Liver (tissue), 9 donors: ENCODE measurements around the gene MLEC. TPM values are rescaled to one million over a fixed set of nuclear protein-coding genes. Genes with fewer than 3 reads are reported as not detected.

Experiments used
- DNase-seq: peaks from one replicate; pipeline ENCODE4 v3.0.0-alpha.2; 2017; ENCODE audit warnings: low spot score
- H3K27ac ChIP-seq, 2 donors: one replicate each; pipeline ENCODE4 v1.7.0; 2013; ENCODE audit warnings: inconsistent platforms in 2 of 2, low read length in 2 of 2, control low read depth in 1 of 2, low read depth in 1 of 2, mild to moderate bottlenecking in 1 of 2
- H3K27me3 ChIP-seq, 4 donors: one replicate each; pipeline versions ENCODE4 v1.6.1 to v1.7.0; 2013; ENCODE audit warnings: low read length in 3 of 4, inconsistent platforms in 1 of 4, mild to moderate bottlenecking in 1 of 4, moderate library complexity in 1 of 4; ENCODE audit not compliant: control insufficient read depth in 4 of 4, insufficient read depth in 4 of 4
- H3K36me3 ChIP-seq, 4 donors: one replicate each; pipeline versions ENCODE4 v1.6.1 to v1.7.0; 2013; ENCODE audit warnings: low read length in 3 of 4, mild to moderate bottlenecking in 3 of 4, low read depth in 1 of 4, moderate library complexity in 1 of 4; ENCODE audit not compliant: control insufficient read depth in 4 of 4, insufficient read depth in 3 of 4
- H3K4me1 ChIP-seq, 4 donors: one replicate each; pipeline versions ENCODE4 v1.6.1 to v1.7.0; 2013; ENCODE audit warnings: low read length in 3 of 4, mild to moderate bottlenecking in 3 of 4, moderate library complexity in 1 of 4; ENCODE audit not compliant: control insufficient read depth in 4 of 4, insufficient read depth in 4 of 4
- H3K4me3 ChIP-seq, 3 donors: one replicate each; pipeline versions ENCODE4 v1.6.1 to v1.7.0; 2013; ENCODE audit warnings: low read length in 3 of 3, control low read depth in 1 of 3, low read depth in 1 of 3, mild to moderate bottlenecking in 1 of 3
- H3K9ac ChIP-seq, 2 donors: one replicate each; pipeline ENCODE4 v1.7.0; 2013; ENCODE audit warnings: low read length in 2 of 2, mild to moderate bottlenecking in 2 of 2, moderate library complexity in 2 of 2, control low read depth in 1 of 2, low read depth in 1 of 2
- H3K9me3 ChIP-seq, 4 donors: one replicate each; pipeline versions ENCODE4 v1.6.1 to v1.7.0; 2013; ENCODE audit warnings: low read length in 3 of 4; ENCODE audit not compliant: control insufficient read depth in 4 of 4
- EGR1 ChIP-seq, 2 donors: IDR thresholded peaks; 2 replicates each; pipeline ENCODE4 v1.6.1; 2016 to 2018; ENCODE audit warnings: antibody characterized with exemption in 2 of 2, low read depth in 2 of 2
- FOXA1 ChIP-seq: IDR thresholded peaks from 2 replicates; pipeline ENCODE4 v1.6.1; 2016; ENCODE audit warnings: antibody characterized with exemption
- FOXA2 ChIP-seq: IDR thresholded peaks from 2 replicates; pipeline ENCODE4 v1.6.1; 2016; ENCODE audit warnings: antibody characterized with exemption
- GABPA ChIP-seq, 2 donors: IDR thresholded peaks in 1 of 2; conservative IDR thresholded peaks in 1 of 2; 2 replicates each; pipeline ENCODE4 v1.6.1; 2016; ENCODE audit warnings: antibody characterized with exemption in 2 of 2, mild to moderate bottlenecking in 1 of 2, moderate library complexity in 1 of 2
- HNF4A ChIP-seq, 2 donors: conservative IDR thresholded peaks; 2 replicates each; pipeline ENCODE4 v1.6.1; 2016; ENCODE audit warnings: antibody characterized with exemption in 2 of 2, mild to moderate bottlenecking in 2 of 2
- HNF4G ChIP-seq: IDR thresholded peaks from 2 replicates; pipeline ENCODE4 v1.6.1; 2016; ENCODE audit warnings: antibody characterized with exemption
- JUND ChIP-seq, 2 donors: IDR thresholded peaks; 2 replicates each; pipeline ENCODE4 v1.6.1; 2016; ENCODE audit warnings: antibody characterized with exemption in 2 of 2
- NR2F2 ChIP-seq: IDR thresholded peaks from 2 replicates; pipeline ENCODE4 v1.6.1; 2016; ENCODE audit warnings: antibody characterized with exemption
- RAD21 ChIP-seq, 2 donors: IDR thresholded peaks; 2 replicates each; pipeline ENCODE4 v1.6.1; 2016; ENCODE audit warnings: antibody characterized with exemption in 2 of 2, mild to moderate bottlenecking in 2 of 2
- RXRA ChIP-seq, 2 donors: IDR thresholded peaks; 2 replicates each; pipeline ENCODE4 v1.6.1; 2017 to 2018; ENCODE audit warnings: antibody characterized with exemption in 2 of 2, mild to moderate bottlenecking in 1 of 2
- SP1 ChIP-seq: IDR thresholded peaks from 2 replicates; pipeline ENCODE4 v1.6.1; 2018; ENCODE audit warnings: antibody characterized with exemption, mild to moderate bottlenecking
- TAF1 ChIP-seq: conservative IDR thresholded peaks from 2 replicates; pipeline ENCODE4 v1.6.1; 2016; ENCODE audit warnings: antibody characterized with exemption, mild to moderate bottlenecking
- YY1 ChIP-seq: IDR thresholded peaks from 2 replicates; pipeline ENCODE4 v1.6.1; 2016; ENCODE audit warnings: antibody characterized with exemption, mild to moderate bottlenecking
- WGBS: extraction: QIAGEN DNeasy Blood & Tissue Kit; methylation state at CpG from one replicate; pipeline ENCODE4 v1.1.7; 2013; 5-methylcytosine and 5-hydroxymethylcytosine counted together
- polyA plus RNA-seq, 2 donors: library from polyadenylated mRNA; stranded (reverse) in 1 of 2; unstranded in 1 of 2; fragments of 200-250 nt in 1 of 2; fragments of >200 nt in 1 of 2; fragmentation: Nextera tagmentation in 1 of 2; extraction: Ambion mirVana in 1 of 2; gene quantifications; one replicate each; pipeline versions ENCODE4 v1.2.1 to v1.2.3, GENCODE V29; 2013 to 2015
- total RNA-seq, 2 donors: library from RNA; depleted of rRNA; stranded (reverse); fragments of >200 nt; gene quantifications; one replicate each; pipeline ENCODE4 v1.2.3, GENCODE V29; 2014
- TF ChIP-seq, protein P1 (sequence below): IDR thresholded peaks from 2 replicates; pipeline ENCODE4 v1.6.1; 2016; ENCODE audit warnings: antibody characterized with exemption
- TF ChIP-seq, protein P2 (sequence below): IDR thresholded peaks from 2 replicates; pipeline ENCODE4 v1.6.1; 2016; ENCODE audit warnings: antibody characterized with exemption
- TF ChIP-seq, protein P3 (sequence below): IDR thresholded peaks from 2 replicates; pipeline ENCODE4 v1.6.1; 2016; ENCODE audit warnings: antibody characterized with exemption, mild to moderate bottlenecking
- TF ChIP-seq, protein P4 (sequence below): fragments of 150-350 bp; IDR thresholded peaks from 2 replicates; pipeline ENCODE4 v1.5.1; 2017; ENCODE audit warnings: improper control_type of control experiment, low read depth, low read length; ENCODE audit not compliant: missing input control
- TF ChIP-seq, protein P5 (sequence below): IDR thresholded peaks from 2 replicates; pipeline ENCODE4 v1.6.1; 2016; ENCODE audit warnings: antibody characterized with exemption
- donor health status: healthy.
- donor health status: healthy.
- donor health status: healthy.
- donor health status: healthy.
- donor health status: healthy.

MLEC gene
- total and polyA plus RNA-seq, 4 donors, result 61.4 to 170 (median 115) TPM

DNA sequence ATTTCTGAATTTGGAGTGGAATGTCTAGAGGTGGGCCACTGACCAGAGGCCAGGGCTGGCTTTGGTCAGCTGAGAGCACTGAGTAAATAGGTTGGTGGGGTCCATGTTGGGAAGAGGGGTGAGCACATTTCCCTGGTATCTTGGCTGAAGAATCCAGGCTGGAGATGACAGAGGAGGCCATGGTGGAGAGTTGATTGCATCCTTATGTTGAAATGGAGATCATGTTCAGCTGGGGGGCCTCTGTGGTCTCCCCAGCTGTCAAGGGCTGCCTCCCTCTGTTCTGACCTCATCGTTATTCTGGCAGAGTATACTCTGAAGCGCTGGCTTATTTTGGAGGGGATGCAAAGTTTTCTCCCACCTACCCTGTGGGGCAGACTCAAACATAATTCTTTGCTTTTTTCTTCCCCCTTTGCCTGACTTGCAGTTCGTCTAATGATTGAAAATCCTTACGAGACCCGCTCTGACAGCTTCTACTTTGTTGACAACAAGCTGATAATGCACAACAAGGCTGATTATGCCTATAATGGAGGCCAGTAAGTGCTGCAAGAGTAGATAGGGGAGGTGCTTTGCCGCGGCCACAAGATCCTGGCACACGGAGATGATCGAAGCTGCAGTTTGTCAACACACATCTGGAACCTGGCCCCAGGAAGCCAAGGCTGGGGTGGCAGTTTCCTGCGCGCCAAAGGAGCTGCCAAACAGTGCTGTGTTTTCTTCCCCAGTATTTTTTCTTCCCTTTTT lies 32.7 kb downstream of the MLEC start:
- Histone ChIP-seq H3K27ac (peak overlapping the region; percentile 64 to 65), H3K9ac (no peak overlapping the region), H3K27me3 (no peaks in the 10 kb centered on the region), H3K4me1 (peaks cover 6 to 47% (median 34%) of the 10 kb centered on the region in 4 donors), H3K9me3 (no peaks in the 10 kb centered on the region), H3K36me3 (peaks cover 3 to 32% (median 21%) of the 10 kb centered on the region in 4 donors), H3K4me3 (no peak overlapping the region)
- no peak for TF ChIP-seq SP1
- no peak for TF ChIP-seq TAF1
- TF ChIP-seq, protein P1, sequence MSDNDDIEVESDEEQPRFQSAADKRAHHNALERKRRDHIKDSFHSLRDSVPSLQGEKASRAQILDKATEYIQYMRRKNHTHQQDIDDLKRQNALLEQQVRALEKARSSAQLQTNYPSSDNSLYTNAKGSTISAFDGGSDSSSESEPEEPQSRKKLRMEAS, result peak; percentile 17
- TF ChIP-seq, protein P2, sequence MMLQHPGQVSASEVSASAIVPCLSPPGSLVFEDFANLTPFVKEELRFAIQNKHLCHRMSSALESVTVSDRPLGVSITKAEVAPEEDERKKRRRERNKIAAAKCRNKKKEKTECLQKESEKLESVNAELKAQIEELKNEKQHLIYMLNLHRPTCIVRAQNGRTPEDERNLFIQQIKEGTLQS, result no peak
- no peak for TF ChIP-seq NR2F2
- TF ChIP-seq RXRA (IDR thresholded peaks at IDR 0.05), result peak; percentile 25 to 46
- TF ChIP-seq, protein P3, sequence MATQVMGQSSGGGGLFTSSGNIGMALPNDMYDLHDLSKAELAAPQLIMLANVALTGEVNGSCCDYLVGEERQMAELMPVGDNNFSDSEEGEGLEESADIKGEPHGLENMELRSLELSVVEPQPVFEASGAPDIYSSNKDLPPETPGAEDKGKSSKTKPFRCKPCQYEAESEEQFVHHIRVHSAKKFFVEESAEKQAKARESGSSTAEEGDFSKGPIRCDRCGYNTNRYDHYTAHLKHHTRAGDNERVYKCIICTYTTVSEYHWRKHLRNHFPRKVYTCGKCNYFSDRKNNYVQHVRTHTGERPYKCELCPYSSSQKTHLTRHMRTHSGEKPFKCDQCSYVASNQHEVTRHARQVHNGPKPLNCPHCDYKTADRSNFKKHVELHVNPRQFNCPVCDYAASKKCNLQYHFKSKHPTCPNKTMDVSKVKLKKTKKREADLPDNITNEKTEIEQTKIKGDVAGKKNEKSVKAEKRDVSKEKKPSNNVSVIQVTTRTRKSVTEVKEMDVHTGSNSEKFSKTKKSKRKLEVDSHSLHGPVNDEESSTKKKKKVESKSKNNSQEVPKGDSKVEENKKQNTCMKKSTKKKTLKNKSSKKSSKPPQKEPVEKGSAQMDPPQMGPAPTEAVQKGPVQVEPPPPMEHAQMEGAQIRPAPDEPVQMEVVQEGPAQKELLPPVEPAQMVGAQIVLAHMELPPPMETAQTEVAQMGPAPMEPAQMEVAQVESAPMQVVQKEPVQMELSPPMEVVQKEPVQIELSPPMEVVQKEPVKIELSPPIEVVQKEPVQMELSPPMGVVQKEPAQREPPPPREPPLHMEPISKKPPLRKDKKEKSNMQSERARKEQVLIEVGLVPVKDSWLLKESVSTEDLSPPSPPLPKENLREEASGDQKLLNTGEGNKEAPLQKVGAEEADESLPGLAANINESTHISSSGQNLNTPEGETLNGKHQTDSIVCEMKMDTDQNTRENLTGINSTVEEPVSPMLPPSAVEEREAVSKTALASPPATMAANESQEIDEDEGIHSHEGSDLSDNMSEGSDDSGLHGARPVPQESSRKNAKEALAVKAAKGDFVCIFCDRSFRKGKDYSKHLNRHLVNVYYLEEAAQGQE, result peak; percentile 18
- no peak for TF ChIP-seq RAD21 (IDR thresholded peaks at IDR 0.05)
- no peak for TF ChIP-seq HNF4G
- TF ChIP-seq HNF4A (conservative IDR thresholded peaks at IDR 0.05), result peak; percentile 38 to 40
- no peak for TF ChIP-seq FOXA1
- peak; percentile 86 for TF ChIP-seq YY1
- TF ChIP-seq FOXA2, result peak; percentile 76
- TF ChIP-seq, protein P4, sequence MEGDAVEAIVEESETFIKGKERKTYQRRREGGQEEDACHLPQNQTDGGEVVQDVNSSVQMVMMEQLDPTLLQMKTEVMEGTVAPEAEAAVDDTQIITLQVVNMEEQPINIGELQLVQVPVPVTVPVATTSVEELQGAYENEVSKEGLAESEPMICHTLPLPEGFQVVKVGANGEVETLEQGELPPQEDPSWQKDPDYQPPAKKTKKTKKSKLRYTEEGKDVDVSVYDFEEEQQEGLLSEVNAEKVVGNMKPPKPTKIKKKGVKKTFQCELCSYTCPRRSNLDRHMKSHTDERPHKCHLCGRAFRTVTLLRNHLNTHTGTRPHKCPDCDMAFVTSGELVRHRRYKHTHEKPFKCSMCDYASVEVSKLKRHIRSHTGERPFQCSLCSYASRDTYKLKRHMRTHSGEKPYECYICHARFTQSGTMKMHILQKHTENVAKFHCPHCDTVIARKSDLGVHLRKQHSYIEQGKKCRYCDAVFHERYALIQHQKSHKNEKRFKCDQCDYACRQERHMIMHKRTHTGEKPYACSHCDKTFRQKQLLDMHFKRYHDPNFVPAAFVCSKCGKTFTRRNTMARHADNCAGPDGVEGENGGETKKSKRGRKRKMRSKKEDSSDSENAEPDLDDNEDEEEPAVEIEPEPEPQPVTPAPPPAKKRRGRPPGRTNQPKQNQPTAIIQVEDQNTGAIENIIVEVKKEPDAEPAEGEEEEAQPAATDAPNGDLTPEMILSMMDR, result no peak
- TF ChIP-seq, protein P5, sequence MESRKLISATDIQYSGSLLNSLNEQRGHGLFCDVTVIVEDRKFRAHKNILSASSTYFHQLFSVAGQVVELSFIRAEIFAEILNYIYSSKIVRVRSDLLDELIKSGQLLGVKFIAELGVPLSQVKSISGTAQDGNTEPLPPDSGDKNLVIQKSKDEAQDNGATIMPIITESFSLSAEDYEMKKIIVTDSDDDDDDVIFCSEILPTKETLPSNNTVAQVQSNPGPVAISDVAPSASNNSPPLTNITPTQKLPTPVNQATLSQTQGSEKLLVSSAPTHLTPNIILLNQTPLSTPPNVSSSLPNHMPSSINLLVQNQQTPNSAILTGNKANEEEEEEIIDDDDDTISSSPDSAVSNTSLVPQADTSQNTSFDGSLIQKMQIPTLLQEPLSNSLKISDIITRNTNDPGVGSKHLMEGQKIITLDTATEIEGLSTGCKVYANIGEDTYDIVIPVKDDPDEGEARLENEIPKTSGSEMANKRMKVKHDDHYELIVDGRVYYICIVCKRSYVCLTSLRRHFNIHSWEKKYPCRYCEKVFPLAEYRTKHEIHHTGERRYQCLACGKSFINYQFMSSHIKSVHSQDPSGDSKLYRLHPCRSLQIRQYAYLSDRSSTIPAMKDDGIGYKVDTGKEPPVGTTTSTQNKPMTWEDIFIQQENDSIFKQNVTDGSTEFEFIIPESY, result no peak
- TF ChIP-seq GABPA (IDR thresholded peaks at IDR 0.05 in 1 of 2, conservative IDR thresholded peaks at IDR 0.05 in 1 of 2), result peak in 1 of 2 donors; percentile 12
- peak in 1 of 2 donors; percentile 17 for TF ChIP-seq JUND (IDR thresholded peaks at IDR 0.05)
- no peak for TF ChIP-seq EGR1 (IDR thresholded peaks at IDR 0.05; ENCODE audit: low read depth in 2 of 2)
- no peak for DNase-seq
- WGBS, result 33% methylated on average over 11 of the region's 11 CpGs
